HG03558 (cell line): Measurements from ENCODE around the gene IDH3A.

Source experiments
- ATAC-seq: cut with Tn5 transposase; IDR thresholded peaks from one replicate; pipeline ENCODE4 v1.9.1; 2021; ENCODE audit warnings: moderate number of reproducible peaks; ENCODE audit not compliant: unreplicated experiment; ENCODE audit errors: extremely low read depth

The IDH3A gene

DNA sequence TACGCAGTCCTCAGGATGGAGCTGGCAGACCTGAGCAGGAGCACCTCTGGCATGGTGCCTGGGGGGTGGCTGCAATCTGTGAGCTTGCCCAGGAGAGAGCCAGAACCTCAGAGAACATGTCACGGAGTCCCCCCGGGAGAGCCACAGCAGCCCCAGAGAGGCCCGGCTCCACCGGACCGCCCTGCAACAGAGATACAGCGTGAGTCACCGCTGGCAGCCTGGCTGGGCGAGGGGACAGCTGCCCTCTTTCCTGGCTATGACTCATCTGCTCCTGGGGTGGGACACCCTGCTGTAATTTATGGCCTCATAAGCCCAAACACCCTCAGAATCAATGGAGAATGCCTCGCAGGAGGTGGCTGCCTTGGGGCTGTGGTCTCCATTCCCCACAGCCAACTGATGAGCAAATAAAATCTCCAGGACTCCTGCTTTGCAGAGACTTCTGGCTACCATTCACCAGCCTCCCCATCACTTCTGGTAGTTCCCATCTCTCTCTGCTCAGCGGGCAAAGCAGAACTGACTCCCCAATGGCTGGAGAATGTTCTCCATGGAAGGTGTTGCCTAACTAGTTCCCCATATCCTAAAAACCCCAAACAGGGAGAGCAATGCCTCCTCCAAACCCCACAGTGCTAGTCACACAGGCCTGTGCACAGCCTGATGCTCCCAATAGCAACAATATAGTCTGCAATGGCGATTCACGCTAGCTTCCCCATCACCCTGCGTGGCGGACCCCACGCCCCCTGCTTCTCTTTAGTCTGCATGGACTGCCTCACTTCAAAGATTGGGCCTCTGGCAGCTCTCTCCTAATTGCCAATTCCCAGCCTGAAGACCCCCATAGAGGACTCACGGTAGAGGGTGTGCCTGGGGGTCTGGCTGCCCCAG, 63.6 kb downstream of the IDH3A start:
- ATAC-seq = no peak

GRCh38 chr15:78213425-78213750, 64.2 kb downstream of the IDH3A start:
- ATAC-seq = no peak

GRCh38 chr15:78213956-78214355, 64.8 kb downstream of the IDH3A start:
- ATAC-seq = no peak

DNA sequence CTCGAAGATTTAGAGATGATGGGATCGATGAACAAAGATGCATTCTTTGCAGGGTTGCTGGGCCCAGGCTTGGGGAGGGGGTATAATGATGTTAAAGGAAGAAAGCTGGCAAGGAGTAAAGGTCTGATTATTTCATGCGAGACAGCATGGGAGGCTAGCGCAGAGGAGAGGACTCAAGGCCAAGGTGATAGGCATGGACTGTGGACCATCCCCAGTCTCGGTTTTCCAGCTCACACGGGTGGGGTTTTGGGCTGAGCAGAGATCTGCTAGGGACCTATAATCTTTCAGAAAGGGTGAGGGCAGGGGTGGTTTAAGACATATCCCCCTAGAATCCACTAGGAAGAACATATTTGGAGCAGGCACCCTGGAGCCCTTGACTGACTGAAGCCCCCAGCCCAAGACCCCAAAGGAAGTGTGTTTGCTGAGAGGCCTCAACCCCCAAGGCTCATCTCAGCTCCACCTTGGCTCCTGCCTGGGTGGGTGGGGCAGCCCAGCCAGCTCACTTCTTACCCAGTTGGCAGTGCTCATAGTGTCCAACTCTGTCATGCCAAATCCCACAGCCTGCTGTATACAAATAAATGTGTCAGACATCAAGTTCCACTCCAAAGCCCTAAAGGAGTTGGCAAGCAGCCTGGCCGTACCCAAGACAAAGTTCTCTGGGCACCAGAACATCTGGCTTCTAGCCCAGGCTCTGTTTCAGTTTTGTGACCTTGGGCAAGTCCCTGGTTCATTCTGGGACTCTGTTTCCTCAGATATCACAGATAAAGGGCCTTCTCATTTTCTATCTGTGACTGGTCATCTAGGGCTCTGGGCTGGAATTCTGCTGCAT, 67.3 kb downstream of the IDH3A start:
- no peak for ATAC-seq

DNA sequence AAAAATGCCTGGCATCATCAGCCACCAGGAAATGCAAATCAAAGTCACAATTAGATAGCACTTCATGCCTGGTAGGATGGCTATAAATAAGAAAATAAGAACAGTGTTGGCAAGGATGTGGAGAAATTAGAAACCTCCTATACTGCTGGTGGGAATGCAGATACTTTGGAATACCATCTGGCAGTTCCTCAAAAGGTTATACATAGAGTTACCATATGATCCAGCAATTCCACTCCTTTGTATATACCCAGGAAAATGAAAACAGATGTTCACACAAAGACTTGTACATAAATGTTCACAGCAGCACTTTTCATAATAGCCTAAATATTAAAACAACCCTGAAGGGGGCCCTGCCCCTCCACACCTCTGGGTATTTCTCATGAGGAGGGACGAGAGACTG, 71.6 kb downstream of the IDH3A start:
- ATAC-seq = no peak
